Liver (tissue), 9 donors: Measurements from ENCODE around the gene RFX7. TPM values are rescaled to one million over a fixed set of nuclear protein-coding genes. Genes with fewer than 3 reads are reported as not detected.

Experiments
- DNase-seq: peaks from one replicate; pipeline ENCODE4 v3.0.0-alpha.2; 2017; ENCODE audit warnings: low spot score
- H3K27ac ChIP-seq, 2 donors: one replicate each; pipeline ENCODE4 v1.7.0; 2013; ENCODE audit warnings: inconsistent platforms in 2 of 2, low read length in 2 of 2, control low read depth in 1 of 2, low read depth in 1 of 2, mild to moderate bottlenecking in 1 of 2
- H3K27me3 ChIP-seq, 4 donors: one replicate each; pipeline versions ENCODE4 v1.6.1 to v1.7.0; 2013; ENCODE audit warnings: low read length in 3 of 4, inconsistent platforms in 1 of 4, mild to moderate bottlenecking in 1 of 4, moderate library complexity in 1 of 4; ENCODE audit not compliant: control insufficient read depth in 4 of 4, insufficient read depth in 4 of 4
- H3K36me3 ChIP-seq, 4 donors: one replicate each; pipeline versions ENCODE4 v1.6.1 to v1.7.0; 2013; ENCODE audit warnings: low read length in 3 of 4, mild to moderate bottlenecking in 3 of 4, low read depth in 1 of 4, moderate library complexity in 1 of 4; ENCODE audit not compliant: control insufficient read depth in 4 of 4, insufficient read depth in 3 of 4
- H3K4me1 ChIP-seq, 4 donors: one replicate each; pipeline versions ENCODE4 v1.6.1 to v1.7.0; 2013; ENCODE audit warnings: low read length in 3 of 4, mild to moderate bottlenecking in 3 of 4, moderate library complexity in 1 of 4; ENCODE audit not compliant: control insufficient read depth in 4 of 4, insufficient read depth in 4 of 4
- H3K4me3 ChIP-seq, 3 donors: one replicate each; pipeline versions ENCODE4 v1.6.1 to v1.7.0; 2013; ENCODE audit warnings: low read length in 3 of 3, control low read depth in 1 of 3, low read depth in 1 of 3, mild to moderate bottlenecking in 1 of 3
- H3K9ac ChIP-seq, 2 donors: one replicate each; pipeline ENCODE4 v1.7.0; 2013; ENCODE audit warnings: low read length in 2 of 2, mild to moderate bottlenecking in 2 of 2, moderate library complexity in 2 of 2, control low read depth in 1 of 2, low read depth in 1 of 2
- H3K9me3 ChIP-seq, 4 donors: one replicate each; pipeline versions ENCODE4 v1.6.1 to v1.7.0; 2013; ENCODE audit warnings: low read length in 3 of 4; ENCODE audit not compliant: control insufficient read depth in 4 of 4
- CTCF ChIP-seq: fragments of 150-350 bp; IDR thresholded peaks from 2 replicates; pipeline ENCODE4 v1.5.1; 2017; ENCODE audit warnings: improper control_type of control experiment, low read depth, low read length; ENCODE audit not compliant: missing input control
- EGR1 ChIP-seq, 2 donors: IDR thresholded peaks; 2 replicates each; pipeline ENCODE4 v1.6.1; 2016 to 2018; ENCODE audit warnings: antibody characterized with exemption in 2 of 2, low read depth in 2 of 2
- FOXA1 ChIP-seq: IDR thresholded peaks from 2 replicates; pipeline ENCODE4 v1.6.1; 2016; ENCODE audit warnings: antibody characterized with exemption
- GABPA ChIP-seq, 2 donors: IDR thresholded peaks in 1 of 2; conservative IDR thresholded peaks in 1 of 2; 2 replicates each; pipeline ENCODE4 v1.6.1; 2016; ENCODE audit warnings: antibody characterized with exemption in 2 of 2, mild to moderate bottlenecking in 1 of 2, moderate library complexity in 1 of 2
- HNF4A ChIP-seq, 2 donors: conservative IDR thresholded peaks; 2 replicates each; pipeline ENCODE4 v1.6.1; 2016; ENCODE audit warnings: antibody characterized with exemption in 2 of 2, mild to moderate bottlenecking in 2 of 2
- HNF4G ChIP-seq: IDR thresholded peaks from 2 replicates; pipeline ENCODE4 v1.6.1; 2016; ENCODE audit warnings: antibody characterized with exemption
- JUND ChIP-seq, 2 donors: IDR thresholded peaks; 2 replicates each; pipeline ENCODE4 v1.6.1; 2016; ENCODE audit warnings: antibody characterized with exemption in 2 of 2
- NR2F2 ChIP-seq: IDR thresholded peaks from 2 replicates; pipeline ENCODE4 v1.6.1; 2016; ENCODE audit warnings: antibody characterized with exemption
- RAD21 ChIP-seq, 2 donors: IDR thresholded peaks; 2 replicates each; pipeline ENCODE4 v1.6.1; 2016; ENCODE audit warnings: antibody characterized with exemption in 2 of 2, mild to moderate bottlenecking in 2 of 2
- RXRA ChIP-seq, 2 donors: IDR thresholded peaks; 2 replicates each; pipeline ENCODE4 v1.6.1; 2017 to 2018; ENCODE audit warnings: antibody characterized with exemption in 2 of 2, mild to moderate bottlenecking in 1 of 2
- SP1 ChIP-seq: IDR thresholded peaks from 2 replicates; pipeline ENCODE4 v1.6.1; 2018; ENCODE audit warnings: antibody characterized with exemption, mild to moderate bottlenecking
- TAF1 ChIP-seq: conservative IDR thresholded peaks from 2 replicates; pipeline ENCODE4 v1.6.1; 2016; ENCODE audit warnings: antibody characterized with exemption, mild to moderate bottlenecking
- YY1 ChIP-seq: IDR thresholded peaks from 2 replicates; pipeline ENCODE4 v1.6.1; 2016; ENCODE audit warnings: antibody characterized with exemption, mild to moderate bottlenecking
- WGBS: extraction: QIAGEN DNeasy Blood & Tissue Kit; methylation state at CpG from one replicate; pipeline ENCODE4 v1.1.7; 2013; 5-methylcytosine and 5-hydroxymethylcytosine counted together
- polyA plus RNA-seq, 2 donors: library from polyadenylated mRNA; stranded (reverse) in 1 of 2; unstranded in 1 of 2; fragments of 200-250 nt in 1 of 2; fragments of >200 nt in 1 of 2; fragmentation: Nextera tagmentation in 1 of 2; extraction: Ambion mirVana in 1 of 2; gene quantifications; one replicate each; pipeline versions ENCODE4 v1.2.1 to v1.2.3, GENCODE V29; 2013 to 2015
- total RNA-seq, 2 donors: library from RNA; depleted of rRNA; stranded (reverse); fragments of >200 nt; gene quantifications; one replicate each; pipeline ENCODE4 v1.2.3, GENCODE V29; 2014
- TF ChIP-seq, protein P1 (sequence below): IDR thresholded peaks from 2 replicates; pipeline ENCODE4 v1.6.1; 2016; ENCODE audit warnings: antibody characterized with exemption
- TF ChIP-seq, protein P2 (sequence below): IDR thresholded peaks from 2 replicates; pipeline ENCODE4 v1.6.1; 2016; ENCODE audit warnings: antibody characterized with exemption
- TF ChIP-seq, protein P3 (sequence below): IDR thresholded peaks from 2 replicates; pipeline ENCODE4 v1.6.1; 2016; ENCODE audit warnings: antibody characterized with exemption
- TF ChIP-seq, protein P4 (sequence below): IDR thresholded peaks from 2 replicates; pipeline ENCODE4 v1.6.1; 2016; ENCODE audit warnings: antibody characterized with exemption, mild to moderate bottlenecking
- donor health status: healthy.
- donor health status: healthy.
- donor health status: healthy.
- donor health status: healthy.
- donor health status: healthy.

The RFX7 gene
- total and polyA plus RNA-seq, 4 donors: 1.3 to 4.2 (median 1.9) TPM

DNA sequence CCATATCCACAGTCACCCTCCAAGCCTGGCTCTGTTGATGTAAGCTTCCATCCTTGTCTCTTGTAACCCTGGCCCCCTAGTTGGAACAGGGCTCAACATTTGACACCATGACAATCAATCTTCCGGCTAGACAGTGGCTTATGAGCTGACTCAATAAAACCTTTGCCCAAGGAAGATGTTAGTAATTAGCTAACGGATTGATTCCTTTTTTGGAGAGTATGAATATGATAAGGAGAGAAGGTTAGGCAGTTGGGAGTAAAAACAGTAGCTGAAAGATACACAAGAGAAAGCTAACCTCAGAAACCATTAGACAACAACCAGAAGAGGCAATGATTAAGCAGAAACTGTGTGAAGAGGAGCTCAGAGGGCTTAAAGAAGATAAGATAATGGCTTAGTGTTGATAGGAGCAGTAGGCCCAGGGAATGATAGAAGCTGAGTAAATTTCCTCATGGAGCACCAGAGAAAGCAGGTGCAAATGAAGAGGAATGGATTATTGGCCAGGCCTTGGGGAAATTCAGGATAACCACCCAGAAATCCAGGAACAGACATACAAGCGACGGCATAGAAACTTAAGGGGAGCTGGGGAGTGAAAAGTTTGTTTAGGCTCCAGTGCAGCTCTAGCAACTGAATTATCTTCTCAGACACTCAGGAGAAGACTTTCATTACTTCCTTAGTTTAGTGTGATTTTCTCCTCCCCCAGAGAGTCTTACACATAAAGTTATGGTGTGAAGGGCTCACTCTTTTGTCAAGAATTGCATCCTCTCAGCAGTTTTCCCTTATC, 7.8 kb upstream of the RFX7 start:
- H3K4me1 ChIP-seq: no peaks in the 10 kb centered on the region
- peaks cover 0 to 5% (median 1%) of the 10 kb centered on the region in 4 donors for H3K27me3 ChIP-seq
- H3K9me3 ChIP-seq: no peaks in the 10 kb centered on the region
- H3K9ac ChIP-seq: no peak overlapping the region
- H3K36me3 ChIP-seq: no peaks in the 10 kb centered on the region
- no peak overlapping the region for H3K27ac ChIP-seq
- 86% methylated on average over 4 of the region's 4 CpGs for WGBS
- TF ChIP-seq YY1: no peak
- no peak for TF ChIP-seq HNF4A (conservative IDR thresholded peaks at IDR 0.05)
- TF ChIP-seq JUND (IDR thresholded peaks at IDR 0.05): no peak
- TF ChIP-seq FOXA1: no peak
- TF ChIP-seq, protein P1, sequence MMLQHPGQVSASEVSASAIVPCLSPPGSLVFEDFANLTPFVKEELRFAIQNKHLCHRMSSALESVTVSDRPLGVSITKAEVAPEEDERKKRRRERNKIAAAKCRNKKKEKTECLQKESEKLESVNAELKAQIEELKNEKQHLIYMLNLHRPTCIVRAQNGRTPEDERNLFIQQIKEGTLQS: no peak
- TF ChIP-seq, protein P2, sequence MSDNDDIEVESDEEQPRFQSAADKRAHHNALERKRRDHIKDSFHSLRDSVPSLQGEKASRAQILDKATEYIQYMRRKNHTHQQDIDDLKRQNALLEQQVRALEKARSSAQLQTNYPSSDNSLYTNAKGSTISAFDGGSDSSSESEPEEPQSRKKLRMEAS: no peak
- TF ChIP-seq RXRA (IDR thresholded peaks at IDR 0.05): no peak
- no peak for TF ChIP-seq CTCF
- no peak for TF ChIP-seq EGR1 (IDR thresholded peaks at IDR 0.05; ENCODE audit: low read depth in 2 of 2)
- TF ChIP-seq, protein P3, sequence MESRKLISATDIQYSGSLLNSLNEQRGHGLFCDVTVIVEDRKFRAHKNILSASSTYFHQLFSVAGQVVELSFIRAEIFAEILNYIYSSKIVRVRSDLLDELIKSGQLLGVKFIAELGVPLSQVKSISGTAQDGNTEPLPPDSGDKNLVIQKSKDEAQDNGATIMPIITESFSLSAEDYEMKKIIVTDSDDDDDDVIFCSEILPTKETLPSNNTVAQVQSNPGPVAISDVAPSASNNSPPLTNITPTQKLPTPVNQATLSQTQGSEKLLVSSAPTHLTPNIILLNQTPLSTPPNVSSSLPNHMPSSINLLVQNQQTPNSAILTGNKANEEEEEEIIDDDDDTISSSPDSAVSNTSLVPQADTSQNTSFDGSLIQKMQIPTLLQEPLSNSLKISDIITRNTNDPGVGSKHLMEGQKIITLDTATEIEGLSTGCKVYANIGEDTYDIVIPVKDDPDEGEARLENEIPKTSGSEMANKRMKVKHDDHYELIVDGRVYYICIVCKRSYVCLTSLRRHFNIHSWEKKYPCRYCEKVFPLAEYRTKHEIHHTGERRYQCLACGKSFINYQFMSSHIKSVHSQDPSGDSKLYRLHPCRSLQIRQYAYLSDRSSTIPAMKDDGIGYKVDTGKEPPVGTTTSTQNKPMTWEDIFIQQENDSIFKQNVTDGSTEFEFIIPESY: no peak
- TF ChIP-seq GABPA (IDR thresholded peaks at IDR 0.05 in 1 of 2, conservative IDR thresholded peaks at IDR 0.05 in 1 of 2): no peak
- TF ChIP-seq NR2F2: no peak
- no peak for TF ChIP-seq HNF4G
- TF ChIP-seq SP1: no peak
- no peak for DNase-seq
- no peak overlapping the region for H3K4me3 ChIP-seq

- Histone ChIP-seq H3K9me3 (no peaks in the 10 kb centered on the region), H3K27me3 (peaks cover 0 to 5% (median 1%) of the 10 kb centered on the region in 4 donors), H3K36me3 (no peaks in the 10 kb centered on the region), H3K4me1 (peaks cover 0 to 6% (median 3%) of the 10 kb centered on the region in 4 donors), H3K27ac (no peak overlapping the region), H3K9ac (no peak overlapping the region), H3K4me3 (no peak overlapping the region)
- no peak for DNase-seq
- 98% methylated on average over 1 of the region's 1 CpG for WGBS
- TF ChIP-seq, protein P1: no peak
- TF ChIP-seq HNF4A (conservative IDR thresholded peaks at IDR 0.05) (no peak), TAF1 (no peak), EGR1 (IDR thresholded peaks at IDR 0.05; ENCODE audit: low read depth in 2 of 2) (no peak), HNF4G (no peak), YY1 (no peak), RAD21 (IDR thresholded peaks at IDR 0.05) (no peak), JUND (IDR thresholded peaks at IDR 0.05) (no peak), NR2F2 (no peak), GABPA (IDR thresholded peaks at IDR 0.05 in 1 of 2, conservative IDR thresholded peaks at IDR 0.05 in 1 of 2) (no peak), SP1 (no peak), CTCF (no peak), RXRA (IDR thresholded peaks at IDR 0.05) (no peak), FOXA1 (no peak)
- TF ChIP-seq, protein P4, sequence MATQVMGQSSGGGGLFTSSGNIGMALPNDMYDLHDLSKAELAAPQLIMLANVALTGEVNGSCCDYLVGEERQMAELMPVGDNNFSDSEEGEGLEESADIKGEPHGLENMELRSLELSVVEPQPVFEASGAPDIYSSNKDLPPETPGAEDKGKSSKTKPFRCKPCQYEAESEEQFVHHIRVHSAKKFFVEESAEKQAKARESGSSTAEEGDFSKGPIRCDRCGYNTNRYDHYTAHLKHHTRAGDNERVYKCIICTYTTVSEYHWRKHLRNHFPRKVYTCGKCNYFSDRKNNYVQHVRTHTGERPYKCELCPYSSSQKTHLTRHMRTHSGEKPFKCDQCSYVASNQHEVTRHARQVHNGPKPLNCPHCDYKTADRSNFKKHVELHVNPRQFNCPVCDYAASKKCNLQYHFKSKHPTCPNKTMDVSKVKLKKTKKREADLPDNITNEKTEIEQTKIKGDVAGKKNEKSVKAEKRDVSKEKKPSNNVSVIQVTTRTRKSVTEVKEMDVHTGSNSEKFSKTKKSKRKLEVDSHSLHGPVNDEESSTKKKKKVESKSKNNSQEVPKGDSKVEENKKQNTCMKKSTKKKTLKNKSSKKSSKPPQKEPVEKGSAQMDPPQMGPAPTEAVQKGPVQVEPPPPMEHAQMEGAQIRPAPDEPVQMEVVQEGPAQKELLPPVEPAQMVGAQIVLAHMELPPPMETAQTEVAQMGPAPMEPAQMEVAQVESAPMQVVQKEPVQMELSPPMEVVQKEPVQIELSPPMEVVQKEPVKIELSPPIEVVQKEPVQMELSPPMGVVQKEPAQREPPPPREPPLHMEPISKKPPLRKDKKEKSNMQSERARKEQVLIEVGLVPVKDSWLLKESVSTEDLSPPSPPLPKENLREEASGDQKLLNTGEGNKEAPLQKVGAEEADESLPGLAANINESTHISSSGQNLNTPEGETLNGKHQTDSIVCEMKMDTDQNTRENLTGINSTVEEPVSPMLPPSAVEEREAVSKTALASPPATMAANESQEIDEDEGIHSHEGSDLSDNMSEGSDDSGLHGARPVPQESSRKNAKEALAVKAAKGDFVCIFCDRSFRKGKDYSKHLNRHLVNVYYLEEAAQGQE: no peak
- TF ChIP-seq, protein P3: no peak
These were observed 6.9 kb upstream of the RFX7 start for GRCh38 chr15:56250626-56251025.
